NCI-H146 treated with DMSO at 0.1 percent for 48 hours (cell line): ENCODE measurements around the gene MAEL.
"Not testable (repeated sequence)": the region's sequence is repeated elsewhere in the genome, so short reads cannot be mapped to it uniquely, and the experiment has no call there.

ENCODE experiments used
- DNase-seq: peaks from one replicate; lab custom pipeline; 2025; ENCODE audit not compliant: unreplicated experiment; lab: John Stamatoyannopoulos, UW

Gene MAEL

GRCh38 chr1:166977951-166978350 lies 11.1 kb upstream of the MAEL start:
- no peak for DNase-seq

GRCh38 chr1:166978821-166979220 lies 10.3 kb upstream of the MAEL start:
- DNase-seq, result no peak

- peak; percentile 74 for DNase-seq
Observed at GRCh38 chr1:166980383-166980782, 8.7 kb upstream of the MAEL start.

- DNase-seq, result peak; percentile 73
Observed at GRCh38 chr1:166980818-166981217, 8.3 kb upstream of the MAEL start.

GRCh38 chr1:166981589-166981988 lies 7.5 kb upstream of the MAEL start:
- DNase-seq, result no peak

GRCh38 chr1:166999075-166999474 lies 10.0 kb downstream of the MAEL start:
- no peak for DNase-seq

GRCh38 chr1:166999500-167000055 lies 10.5 kb downstream of the MAEL start:
- no peak for DNase-seq

- DNase-seq, result no peak
Observed at GRCh38 chr1:167000546-167000945, 11.5 kb downstream of the MAEL start.

- DNase-seq, result no peak
Observed at GRCh38 chr1:167002354-167002753, 13.3 kb downstream of the MAEL start.

- no peak for DNase-seq
Observed at GRCh38 chr1:167003711-167004110, 14.6 kb downstream of the MAEL start.

GRCh38 chr1:167011560-167012191 lies 22.6 kb downstream of the MAEL start:
- DNase-seq, result no peak

GRCh38 chr1:167012570-167012969 lies 23.5 kb downstream of the MAEL start:
- DNase-seq, result no peak

- no peak for DNase-seq
Observed at GRCh38 chr1:167013108-167013929, 24.2 kb downstream of the MAEL start.

GRCh38 chr1:167016100-167016750 lies 27.1 kb downstream of the MAEL start:
- no peak for DNase-seq

- no peak for DNase-seq
Observed at GRCh38 chr1:167022384-167022783, 33.3 kb downstream of the MAEL start.

GRCh38 chr1:167029553-167029952 lies 40.5 kb downstream of the MAEL start:
- DNase-seq, result not testable (repeated sequence)

GRCh38 chr1:167033646-167034045 lies 44.6 kb downstream of the MAEL start:
- DNase-seq, result peak; percentile 22

- peak; percentile 97 for DNase-seq
Observed at GRCh38 chr1:167043752-167044488, 54.8 kb downstream of the MAEL start.

GRCh38 chr1:167051907-167052306 lies 62.8 kb downstream of the MAEL start:
- no peak for DNase-seq

GRCh38 chr1:167052389-167052788 lies 63.3 kb downstream of the MAEL start:
- DNase-seq, result peak; percentile 17

- no peak for DNase-seq
Observed at GRCh38 chr1:167054531-167054930, 65.5 kb downstream of the MAEL start.
